ENCODE data around the gene NPC1. TPM values are rescaled to one million over a fixed set of nuclear protein-coding genes. Genes with fewer than 3 reads are reported as not detected.
"Not testable (repeated sequence)": the region's sequence is repeated elsewhere in the genome, so short reads cannot be mapped to it uniquely, and the experiment has no call there.

NPC1 gene
- total RNA-seq, 1 donor from 2014 or later: 48.0 TPM

DNA sequence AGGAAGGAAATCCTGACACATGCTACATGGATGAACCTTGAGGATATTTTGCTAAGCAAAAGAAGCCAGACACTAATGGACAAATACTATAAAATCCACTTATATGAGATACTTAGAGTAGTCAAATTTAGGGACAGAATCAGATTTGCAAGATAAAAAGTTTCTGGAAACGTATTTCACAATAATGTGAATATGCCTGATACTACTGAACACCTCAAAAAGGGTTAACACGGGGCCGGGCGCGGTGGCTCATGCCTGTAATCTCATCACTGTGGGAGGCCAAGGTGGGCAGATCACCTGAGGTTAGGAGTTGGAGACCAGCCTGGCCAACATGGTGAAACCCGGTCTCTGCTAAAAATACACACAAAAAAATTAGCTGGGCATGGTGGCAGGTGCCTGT lies 84.7 kb downstream of the NPC1 start:
- Histone ChIP-seq H3K9ac (ENCODE audit: low read depth in 1 of 3, low read length in 3 of 3) (no peak overlapping the region), H3K27ac (ENCODE audit: low read depth, low read length) (no peak overlapping the region), H3K9me3 (ENCODE audit: control insufficient read depth in 3 of 3, low read length in 3 of 3) (no peaks in the 10 kb centered on the region), H3K36me3 (ENCODE audit: control insufficient read depth in 3 of 3, insufficient read depth in 3 of 3, low read length in 3 of 3) (peaks cover 0 to 3% (median 0%) of the 10 kb centered on the region in 3 donors), H3K4me1 (ENCODE audit: control insufficient read depth in 3 of 3, insufficient read depth in 3 of 3, low read length in 3 of 3) (peaks cover 13 to 24% (median 24%) of the 10 kb centered on the region in 3 donors), H3K4me3 (ENCODE audit: low read length in 3 of 3) (no peak overlapping the region), H3K27me3 (ENCODE audit: control insufficient read depth in 3 of 3, insufficient read depth in 3 of 3, low read length in 3 of 3) (no peaks in the 10 kb centered on the region)

DNA sequence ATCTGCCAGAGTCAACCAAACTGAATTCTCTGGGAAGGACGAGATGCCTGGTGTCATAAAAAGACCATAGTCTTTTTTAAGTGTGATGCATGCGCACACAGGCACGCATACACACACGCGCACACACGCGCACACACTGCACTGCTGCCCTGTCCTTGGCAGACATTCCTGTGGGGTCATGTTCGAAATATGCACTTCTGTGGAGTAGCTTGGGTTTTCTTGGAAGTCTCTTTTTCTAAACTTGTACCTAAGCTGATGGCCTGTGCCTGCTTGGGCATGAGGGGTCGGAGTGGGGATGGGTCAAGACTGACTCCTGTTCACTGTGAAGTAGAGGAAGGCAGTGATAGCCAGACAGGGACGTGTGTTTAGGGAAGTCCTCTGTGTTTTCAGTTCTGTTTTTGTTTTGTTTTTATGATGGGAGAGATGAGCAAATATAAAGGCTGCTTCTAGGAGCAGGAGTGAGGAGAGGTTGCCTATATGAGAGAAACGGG lies 87.0 kb downstream of the NPC1 start:
- Histone ChIP-seq H3K27ac (ENCODE audit: low read depth, low read length) (no peak overlapping the region), H3K9ac (ENCODE audit: low read depth in 1 of 3, low read length in 3 of 3) (no peak overlapping the region), H3K27me3 (ENCODE audit: control insufficient read depth in 3 of 3, insufficient read depth in 3 of 3, low read length in 3 of 3) (no peaks in the 10 kb centered on the region), H3K9me3 (ENCODE audit: control insufficient read depth in 3 of 3, low read length in 3 of 3) (no peaks in the 10 kb centered on the region), H3K4me3 (ENCODE audit: low read length in 3 of 3) (no peak overlapping the region), H3K4me1 (ENCODE audit: control insufficient read depth in 3 of 3, insufficient read depth in 3 of 3, low read length in 3 of 3) (peaks cover 8 to 15% (median 13%) of the 10 kb centered on the region in 3 donors), H3K36me3 (ENCODE audit: control insufficient read depth in 3 of 3, insufficient read depth in 3 of 3, low read length in 3 of 3) (no peaks in the 10 kb centered on the region)

DNA sequence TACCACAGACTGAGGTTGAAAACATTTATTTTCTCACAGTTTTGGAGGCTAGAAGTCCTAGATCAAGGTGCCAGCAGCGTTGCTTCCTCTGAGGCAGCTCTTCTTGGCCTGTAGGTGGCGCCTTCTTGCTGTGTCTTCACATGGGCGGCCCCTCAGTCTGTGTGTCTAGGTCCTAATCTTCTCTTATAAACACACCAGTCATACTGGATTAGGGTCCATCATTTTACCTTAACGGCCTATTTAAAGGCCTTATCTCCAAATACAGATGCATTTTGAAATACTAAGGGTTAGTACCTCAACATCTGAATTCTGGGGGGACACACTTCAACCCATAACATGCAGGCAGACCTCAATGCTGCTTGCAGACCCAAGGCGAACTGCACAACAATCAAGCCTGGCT lies 87.4 kb downstream of the NPC1 start:
- no peaks in the 10 kb centered on the region for H3K9me3 ChIP-seq (ENCODE audit: control insufficient read depth in 3 of 3, low read length in 3 of 3)
- H3K27ac ChIP-seq (ENCODE audit: low read depth, low read length): no peak overlapping the region
- H3K9ac ChIP-seq (ENCODE audit: low read depth in 1 of 3, low read length in 3 of 3): no peak overlapping the region
- H3K27me3 ChIP-seq (ENCODE audit: control insufficient read depth in 3 of 3, insufficient read depth in 3 of 3, low read length in 3 of 3): no peaks in the 10 kb centered on the region
- peaks cover 3 to 10% (median 8%) of the 10 kb centered on the region in 3 donors for H3K4me1 ChIP-seq (ENCODE audit: control insufficient read depth in 3 of 3, insufficient read depth in 3 of 3, low read length in 3 of 3)
- H3K4me3 ChIP-seq (ENCODE audit: low read length in 3 of 3): no peak overlapping the region
- H3K36me3 ChIP-seq (ENCODE audit: control insufficient read depth in 3 of 3, insufficient read depth in 3 of 3, low read length in 3 of 3): no peaks in the 10 kb centered on the region

DNA sequence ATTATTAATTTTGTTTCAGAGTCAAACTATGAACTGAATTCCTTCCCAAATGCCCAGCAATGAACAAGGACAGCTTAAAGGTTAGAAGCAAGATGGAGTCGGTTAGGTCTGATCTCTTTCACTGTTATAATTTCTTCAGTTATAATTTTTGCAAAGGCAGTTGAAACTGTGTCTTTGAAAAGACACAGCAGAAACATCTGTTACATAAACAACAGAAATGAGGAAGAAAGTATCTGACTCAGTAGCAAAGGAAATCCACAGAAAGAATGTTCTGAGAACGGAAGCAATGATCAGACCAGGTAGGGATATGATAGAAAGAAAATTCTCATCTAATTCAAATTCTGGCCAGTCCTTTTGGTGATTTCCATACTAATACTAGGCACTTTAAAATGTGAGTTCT lies 88.2 kb downstream of the NPC1 start:
- Histone ChIP-seq H3K4me1 (ENCODE audit: control insufficient read depth in 3 of 3, insufficient read depth in 3 of 3, low read length in 3 of 3) (peaks cover 3 to 6% (median 5%) of the 10 kb centered on the region in 3 donors), H3K27ac (ENCODE audit: low read depth, low read length) (no peak overlapping the region), H3K36me3 (ENCODE audit: control insufficient read depth in 3 of 3, insufficient read depth in 3 of 3, low read length in 3 of 3) (no peaks in the 10 kb centered on the region), H3K9ac (ENCODE audit: low read depth in 1 of 3, low read length in 3 of 3) (no peak overlapping the region), H3K27me3 (ENCODE audit: control insufficient read depth in 3 of 3, insufficient read depth in 3 of 3, low read length in 3 of 3) (no peaks in the 10 kb centered on the region), H3K4me3 (ENCODE audit: low read length in 3 of 3) (no peak overlapping the region), H3K9me3 (ENCODE audit: control insufficient read depth in 3 of 3, low read length in 3 of 3) (no peaks in the 10 kb centered on the region)

DNA sequence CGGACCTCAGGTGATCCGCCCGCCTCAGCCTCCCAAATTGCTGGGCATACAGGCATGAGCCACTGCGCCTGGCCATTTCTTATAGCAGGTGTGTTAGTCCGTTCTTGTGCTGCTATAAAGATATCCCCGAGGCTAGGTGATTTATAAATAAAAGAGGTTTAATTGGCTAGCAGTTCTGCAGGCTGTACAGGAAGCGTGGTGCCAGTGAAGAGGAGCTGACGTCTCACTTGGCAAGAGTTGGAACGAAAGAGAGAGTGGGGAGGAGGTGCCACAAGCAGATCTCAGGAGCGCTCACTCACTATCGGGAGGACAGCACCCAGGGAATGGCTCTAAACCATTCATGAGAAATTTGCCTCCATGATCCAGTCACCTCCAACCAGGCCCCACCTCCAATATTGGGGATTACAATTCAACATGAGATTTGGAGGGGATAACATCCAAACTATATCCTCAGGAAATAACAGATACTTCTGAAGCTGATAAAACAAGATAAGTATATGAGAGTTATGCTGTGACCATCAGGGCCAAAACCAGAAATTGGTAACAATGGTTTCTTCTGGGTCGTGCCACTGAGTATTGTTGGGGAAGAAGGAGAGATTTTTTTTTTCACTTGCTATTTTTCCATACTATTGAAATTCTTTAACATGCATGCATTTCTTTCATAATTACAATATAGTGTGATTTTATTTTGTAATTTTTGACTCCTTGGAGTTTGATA lies 90.4 kb downstream of the NPC1 start:
- Histone ChIP-seq H3K4me3 (ENCODE audit: low read length in 3 of 3) (no peak overlapping the region), H3K36me3 (ENCODE audit: control insufficient read depth in 3 of 3, insufficient read depth in 3 of 3, low read length in 3 of 3) (no peaks in the 10 kb centered on the region), H3K27ac (ENCODE audit: low read depth, low read length) (no peak overlapping the region), H3K9ac (ENCODE audit: low read depth in 1 of 3, low read length in 3 of 3) (no peak overlapping the region), H3K27me3 (ENCODE audit: control insufficient read depth in 3 of 3, insufficient read depth in 3 of 3, low read length in 3 of 3) (no peaks in the 10 kb centered on the region), H3K9me3 (ENCODE audit: control insufficient read depth in 3 of 3, low read length in 3 of 3) (no peaks in the 10 kb centered on the region), H3K4me1 (ENCODE audit: control insufficient read depth in 3 of 3, insufficient read depth in 3 of 3, low read length in 3 of 3) (no peaks in the 10 kb centered on the region)

DNA sequence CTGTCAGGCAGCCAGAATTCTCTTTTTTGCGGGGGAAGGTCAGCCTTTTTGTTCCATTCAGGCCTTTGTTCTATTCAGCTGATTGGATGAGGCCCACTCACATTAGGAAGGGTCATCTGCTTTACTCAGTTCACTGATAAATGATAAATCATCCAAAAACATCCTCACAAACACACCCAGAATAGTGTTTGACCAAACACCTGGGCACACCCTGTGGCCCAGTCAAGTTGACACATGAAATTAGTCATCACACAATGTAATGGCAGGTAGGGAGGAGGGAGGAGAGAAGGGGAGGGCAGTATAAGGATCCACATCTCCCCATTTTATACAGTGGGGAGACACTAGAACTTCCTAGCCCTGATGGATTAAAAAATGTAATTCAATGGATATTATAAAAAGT lies 91.3 kb downstream of the NPC1 start:
- Histone ChIP-seq H3K9ac (ENCODE audit: low read depth in 1 of 3, low read length in 3 of 3) (no peak overlapping the region), H3K27ac (ENCODE audit: low read depth, low read length) (no peak overlapping the region), H3K4me1 (ENCODE audit: control insufficient read depth in 3 of 3, insufficient read depth in 3 of 3, low read length in 3 of 3) (no peaks in the 10 kb centered on the region), H3K9me3 (ENCODE audit: control insufficient read depth in 3 of 3, low read length in 3 of 3) (no peaks in the 10 kb centered on the region), H3K27me3 (ENCODE audit: control insufficient read depth in 3 of 3, insufficient read depth in 3 of 3, low read length in 3 of 3) (no peaks in the 10 kb centered on the region), H3K4me3 (ENCODE audit: low read length in 3 of 3) (no peak overlapping the region), H3K36me3 (ENCODE audit: control insufficient read depth in 3 of 3, insufficient read depth in 3 of 3, low read length in 3 of 3) (no peaks in the 10 kb centered on the region)

DNA sequence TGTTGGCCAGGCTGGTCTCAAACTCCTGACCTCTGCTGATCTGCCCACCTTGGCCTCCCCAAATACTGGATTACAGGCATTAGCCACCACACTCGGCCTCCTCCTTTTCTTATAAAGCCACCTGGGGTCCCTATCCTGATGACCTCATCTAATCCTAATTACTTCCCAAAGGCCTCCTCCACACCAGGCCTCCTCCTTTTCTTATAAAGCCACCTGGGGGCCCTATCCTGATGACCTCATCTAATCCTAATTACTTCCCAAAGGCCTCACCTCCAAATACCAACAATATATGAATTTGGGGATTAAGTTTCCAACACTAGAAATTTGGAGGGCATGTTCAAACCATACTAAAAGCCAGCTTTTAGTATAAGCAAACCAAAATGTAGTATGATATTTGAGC lies 92.7 kb downstream of the NPC1 start:
- Histone ChIP-seq H3K9me3 (ENCODE audit: control insufficient read depth in 3 of 3, low read length in 3 of 3) (no peaks in the 10 kb centered on the region), H3K27me3 (ENCODE audit: control insufficient read depth in 3 of 3, insufficient read depth in 3 of 3, low read length in 3 of 3) (no peaks in the 10 kb centered on the region), H3K9ac (ENCODE audit: low read depth in 1 of 3, low read length in 3 of 3) (no peak overlapping the region), H3K4me3 (ENCODE audit: low read length in 3 of 3) (no peak overlapping the region), H3K36me3 (ENCODE audit: control insufficient read depth in 3 of 3, insufficient read depth in 3 of 3, low read length in 3 of 3) (no peaks in the 10 kb centered on the region), H3K27ac (ENCODE audit: low read depth, low read length) (no peak overlapping the region), H3K4me1 (ENCODE audit: control insufficient read depth in 3 of 3, insufficient read depth in 3 of 3, low read length in 3 of 3) (no peaks in the 10 kb centered on the region)

DNA sequence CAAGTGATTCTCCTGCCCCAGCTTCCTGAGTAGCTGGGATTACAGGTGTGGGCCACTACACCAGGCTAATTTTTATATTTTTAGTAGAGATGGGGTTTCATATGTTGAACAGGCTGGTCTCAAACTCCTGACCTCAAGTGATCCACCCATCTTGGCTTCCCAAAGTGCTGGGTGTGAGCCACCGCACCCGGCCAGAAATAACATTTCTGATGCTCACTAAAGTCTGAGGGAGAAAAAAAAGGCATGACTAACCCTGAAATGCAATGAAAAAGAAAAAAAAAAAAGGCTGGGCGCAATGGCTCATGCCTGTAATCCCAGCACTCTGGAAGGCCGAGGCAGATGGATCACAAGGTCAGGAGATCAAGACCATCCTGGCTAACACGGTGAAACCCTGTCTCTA lies 96.7 kb downstream of the NPC1 start:
- H3K9ac ChIP-seq (ENCODE audit: low read depth in 1 of 3, low read length in 3 of 3); H3K27ac ChIP-seq (ENCODE audit: low read depth, low read length); H3K4me3 ChIP-seq (ENCODE audit: low read length in 3 of 3); H3K27me3 ChIP-seq (ENCODE audit: control insufficient read depth in 3 of 3, insufficient read depth in 3 of 3, low read length in 3 of 3); H3K4me1 ChIP-seq (ENCODE audit: control insufficient read depth in 3 of 3, insufficient read depth in 3 of 3, low read length in 3 of 3); H3K36me3 ChIP-seq (ENCODE audit: control insufficient read depth in 3 of 3, insufficient read depth in 3 of 3, low read length in 3 of 3); H3K9me3 ChIP-seq (ENCODE audit: control insufficient read depth in 3 of 3, low read length in 3 of 3): not testable (repeated sequence)

DNA sequence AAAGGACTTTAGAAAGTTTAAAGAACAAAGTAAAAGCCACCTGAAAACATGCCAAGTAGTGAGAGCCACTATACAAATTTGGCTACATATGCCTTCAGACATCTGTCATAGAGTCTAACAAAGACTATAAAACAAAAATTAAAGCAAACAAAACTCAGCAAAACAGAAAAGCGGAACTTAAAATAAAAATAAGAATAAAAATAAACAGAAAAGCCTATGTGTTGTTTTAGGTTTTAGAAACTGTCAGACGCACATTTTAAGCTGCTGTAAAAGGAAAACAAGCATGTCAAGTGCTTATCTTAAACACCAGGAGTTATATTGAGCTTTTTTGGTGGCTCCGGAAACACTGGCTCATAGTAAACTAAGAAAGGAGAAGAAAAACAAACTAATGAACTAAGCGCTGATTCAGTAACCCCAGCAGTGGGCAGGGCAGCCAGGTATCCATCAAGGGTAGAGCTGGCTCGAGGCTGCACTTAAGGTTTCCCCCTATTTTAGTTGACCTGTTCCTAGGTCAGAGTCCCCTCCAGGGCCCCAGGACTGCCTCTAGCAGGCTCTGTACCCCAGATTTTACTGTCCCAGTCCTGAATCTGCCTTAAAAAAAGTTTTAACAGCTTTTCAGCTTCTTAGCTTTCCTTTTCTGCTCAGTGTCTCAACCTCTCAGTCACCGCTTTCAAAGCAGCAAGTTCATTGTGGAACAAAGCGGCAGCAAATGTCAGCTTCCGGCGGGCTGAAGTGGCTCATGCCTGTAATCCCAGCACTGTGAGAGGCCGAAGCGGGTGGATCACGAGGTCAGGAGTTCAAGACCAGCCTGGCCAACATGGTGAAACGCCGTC lies 98.4 kb downstream of the NPC1 start:
- Histone ChIP-seq H3K4me1 (ENCODE audit: control insufficient read depth in 3 of 3, insufficient read depth in 3 of 3, low read length in 3 of 3) (no peaks in the 10 kb centered on the region), H3K27me3 (ENCODE audit: control insufficient read depth in 3 of 3, insufficient read depth in 3 of 3, low read length in 3 of 3) (no peaks in the 10 kb centered on the region), H3K4me3 (ENCODE audit: low read length in 3 of 3) (no peak overlapping the region), H3K36me3 (ENCODE audit: control insufficient read depth in 3 of 3, insufficient read depth in 3 of 3, low read length in 3 of 3) (peaks cover 0 to 2% (median 0%) of the 10 kb centered on the region in 3 donors), H3K9me3 (ENCODE audit: control insufficient read depth in 3 of 3, low read length in 3 of 3) (no peaks in the 10 kb centered on the region), H3K27ac (ENCODE audit: low read depth, low read length) (no peak overlapping the region), H3K9ac (ENCODE audit: low read depth in 1 of 3, low read length in 3 of 3) (no peak overlapping the region)

DNA sequence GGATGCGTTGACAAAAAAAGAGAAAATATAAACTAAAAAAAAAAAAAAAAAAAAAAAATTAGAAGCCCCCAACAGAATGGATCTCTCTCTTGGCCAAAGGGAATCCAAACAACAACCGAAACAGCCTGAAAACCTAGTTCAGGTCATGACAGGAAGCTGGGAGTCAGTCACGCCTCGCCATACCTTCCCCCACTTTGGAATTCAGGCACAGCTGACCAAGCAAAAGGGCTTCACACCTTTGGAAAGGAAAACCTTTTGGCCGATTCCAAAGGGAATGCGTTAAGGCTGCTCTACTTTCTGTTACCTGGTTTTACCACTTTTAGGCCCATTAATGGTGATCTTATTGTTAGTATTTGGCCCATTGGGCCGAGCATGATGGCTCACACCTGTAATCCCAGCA lies 100.9 kb downstream of the NPC1 start:
- H3K9ac ChIP-seq (ENCODE audit: low read depth in 1 of 3, low read length in 3 of 3): no peak overlapping the region

More for the DNA sequence above, 100.9 kb downstream of the NPC1 start:
- Histone ChIP-seq H3K36me3 (ENCODE audit: control insufficient read depth in 3 of 3, insufficient read depth in 3 of 3, low read length in 3 of 3) (peaks cover 8 to 15% (median 13%) of the 10 kb centered on the region in 3 donors), H3K27me3 (ENCODE audit: control insufficient read depth in 3 of 3, insufficient read depth in 3 of 3, low read length in 3 of 3) (no peaks in the 10 kb centered on the region), H3K4me1 (ENCODE audit: control insufficient read depth in 3 of 3, insufficient read depth in 3 of 3, low read length in 3 of 3) (no peaks in the 10 kb centered on the region), H3K27ac (ENCODE audit: low read depth, low read length) (no peak overlapping the region), H3K4me3 (ENCODE audit: low read length in 3 of 3) (no peak overlapping the region), H3K9me3 (ENCODE audit: control insufficient read depth in 3 of 3, low read length in 3 of 3) (no peaks in the 10 kb centered on the region)
